OCI-M1 (cell line): ENCODE data around the gene TUB.

Experiments used
- DNase-seq: peaks from one replicate; lab custom pipeline; 2025; lab: John Stamatoyannopoulos, UW

TUB gene

GRCh38 chr11:8092587-8093424, 11.8 kb downstream of the TUB start:
- peak; percentile 74 for DNase-seq

GRCh38 chr11:8093931-8094575, 13.0 kb downstream of the TUB start:
- no peak for DNase-seq

GRCh38 chr11:8094656-8095055, 13.6 kb downstream of the TUB start:
- DNase-seq = no peak

- no peak for DNase-seq
Observed at GRCh38 chr11:8095371-8095770, 14.4 kb downstream of the TUB start.

GRCh38 chr11:8095806-8096522, 15.0 kb downstream of the TUB start:
- DNase-seq = no peak

- no peak for DNase-seq
Observed at GRCh38 chr11:8096575-8096974, 15.6 kb downstream of the TUB start.

GRCh38 chr11:8097062-8097461, 16.1 kb downstream of the TUB start:
- no peak for DNase-seq

GRCh38 chr11:8097468-8097867, 16.5 kb downstream of the TUB start:
- no peak for DNase-seq

GRCh38 chr11:8097926-8098325, 16.9 kb downstream of the TUB start:
- DNase-seq = no peak

- DNase-seq = no peak
Observed at GRCh38 chr11:8098361-8098760, 17.4 kb downstream of the TUB start.

GRCh38 chr11:8098879-8099278, 17.9 kb downstream of the TUB start:
- DNase-seq = no peak

- DNase-seq = peak; percentile 86
Observed at GRCh38 chr11:8099291-8099899, 18.4 kb downstream of the TUB start.

- DNase-seq = no peak
Observed at GRCh38 chr11:8100158-8100557, 19.1 kb downstream of the TUB start.

- DNase-seq = no peak
Observed at GRCh38 chr11:8100605-8101004, 19.6 kb downstream of the TUB start.

- DNase-seq = no peak
Observed at GRCh38 chr11:8101421-8101820, 20.4 kb downstream of the TUB start.

GRCh38 chr11:8102296-8102915, 21.4 kb downstream of the TUB start:
- no peak for DNase-seq

GRCh38 chr11:8102965-8103364, 22.0 kb downstream of the TUB start:
- DNase-seq = no peak

GRCh38 chr11:8103909-8104308, 22.9 kb downstream of the TUB start:
- DNase-seq = no peak

- no peak for DNase-seq
Observed at GRCh38 chr11:8105133-8105532, 24.1 kb downstream of the TUB start.

- DNase-seq = no peak
Observed at GRCh38 chr11:8105666-8106065, 24.7 kb downstream of the TUB start.

GRCh38 chr11:8106679-8107078, 25.7 kb downstream of the TUB start:
- no peak for DNase-seq

- DNase-seq = no peak
Observed at GRCh38 chr11:8107642-8108041, 26.6 kb downstream of the TUB start.
